Mesenchymal stem cell (in vitro differentiated cells and primary cell): ENCODE data around the gene ABCD1.
"Not testable (repeated sequence)": the region's sequence is repeated elsewhere in the genome, so short reads cannot be mapped to it uniquely, and the experiment has no call there.

Experiments used
- DNase-seq: peaks from one replicate; pipeline ENCODE4 v3.0.0-alpha.2; 2013
- H2AFZ ChIP-seq: one replicate; pipeline ENCODE4 v1.6.1; 2013; ENCODE audit warnings: low read depth, mild to moderate bottlenecking, control low read depth, inconsistent platforms, low read length, moderate library complexity
- H2AK5ac ChIP-seq: 2 replicates; pipeline ENCODE4 v1.6.1; 2013; ENCODE audit warnings: low read length, moderate library complexity, mild to moderate bottlenecking, inconsistent platforms; ENCODE audit not compliant: severe bottlenecking
- H2BK120ac ChIP-seq: one replicate; pipeline ENCODE4 v1.6.1; 2013; ENCODE audit warnings: low read depth, mild to moderate bottlenecking, inconsistent platforms, low read length, moderate library complexity
- H2BK12ac ChIP-seq, 2 experiments: one replicate each; pipeline ENCODE4 v1.6.1; 2013; ENCODE audit warnings: inconsistent platforms in 2 of 2, low read length in 2 of 2, mild to moderate bottlenecking in 2 of 2, moderate library complexity in 2 of 2, control low read depth in 1 of 2
- H2BK15ac ChIP-seq: one replicate; pipeline ENCODE4 v1.6.1; 2013; ENCODE audit warnings: mild to moderate bottlenecking, low read depth, inconsistent platforms; ENCODE audit not compliant: poor library complexity, severe bottlenecking
- H2BK5ac ChIP-seq: 2 replicates; pipeline ENCODE4 v1.6.1; 2013; ENCODE audit warnings: low read depth, mild to moderate bottlenecking, low read length, control low read depth, inconsistent platforms; ENCODE audit not compliant: poor library complexity, severe bottlenecking
- H3K14ac ChIP-seq, 2 experiments: one replicate each; pipeline ENCODE4 v1.6.1; 2013; ENCODE audit warnings: inconsistent platforms in 2 of 2, low read length in 2 of 2, control low read depth in 1 of 2, mild to moderate bottlenecking in 1 of 2, moderate library complexity in 1 of 2
- H3K18ac ChIP-seq, 2 experiments: one replicate each; pipeline ENCODE4 v1.6.1; 2013; ENCODE audit warnings: inconsistent platforms in 2 of 2, low read length in 2 of 2, control low read depth in 1 of 2, low read depth in 1 of 2, mild to moderate bottlenecking in 1 of 2
- H3K23ac ChIP-seq, 2 experiments: one replicate each; pipeline ENCODE4 v1.6.1; 2013; ENCODE audit warnings: inconsistent platforms in 2 of 2, low read length in 2 of 2, mild to moderate bottlenecking in 2 of 2, moderate library complexity in 2 of 2, control low read depth in 1 of 2
- H3K27ac ChIP-seq: 2 replicates; pipeline ENCODE4 v1.5.1; 2013; ENCODE audit warnings: mild to moderate bottlenecking, moderate library complexity, low read length, control low read depth, inconsistent platforms; ENCODE audit not compliant: poor library complexity, severe bottlenecking
- H3K27me3 ChIP-seq, 2 experiments: 2 replicates each; pipeline versions ENCODE4 v1.6.1 to v1.7.0; 2013; ENCODE audit warnings: low read length in 2 of 2, mild to moderate bottlenecking in 2 of 2, moderate library complexity in 2 of 2, control low read depth in 1 of 2, inconsistent platforms in 1 of 2; ENCODE audit not compliant: control insufficient read depth in 1 of 2, insufficient read depth in 1 of 2
- H3K36me3 ChIP-seq, 2 experiments: 2 replicates each; pipeline versions ENCODE4 v1.6.1 to v1.7.0; 2013; ENCODE audit warnings: low read length in 2 of 2, control low read depth in 1 of 2, inconsistent platforms in 1 of 2, low read depth in 1 of 2, mild to moderate bottlenecking in 1 of 2; ENCODE audit not compliant: insufficient read depth in 2 of 2, control insufficient read depth in 1 of 2
- H3K4ac ChIP-seq, 2 experiments: one replicate each; pipeline ENCODE4 v1.6.1; 2013; ENCODE audit warnings: inconsistent platforms in 2 of 2, low read length in 2 of 2, mild to moderate bottlenecking in 2 of 2, moderate library complexity in 2 of 2, control low read depth in 1 of 2, low read depth in 1 of 2
- H3K4me1 ChIP-seq: 2 replicates; pipeline ENCODE4 v1.6.1; 2013; ENCODE audit warnings: low read depth, low read length, control low read depth; ENCODE audit not compliant: control insufficient read depth, insufficient read depth
- H3K4me2 ChIP-seq: 2 replicates; pipeline ENCODE4 v1.6.1; 2013; ENCODE audit warnings: low read length, mild to moderate bottlenecking, inconsistent platforms; ENCODE audit not compliant: poor library complexity, severe bottlenecking
- H3K4me3 ChIP-seq, 2 experiments: 2 replicates each; pipeline versions ENCODE4 v1.5.1 to v1.7.0; 2013; ENCODE audit warnings: low read length in 2 of 2, mild to moderate bottlenecking in 2 of 2, control low read depth in 1 of 2, low read depth in 1 of 2; ENCODE audit not compliant: insufficient read depth in 1 of 2
- H3K79me1 ChIP-seq: replicated peaks from 2 replicates; pipeline ENCODE4 v1.6.1; 2013; ENCODE audit warnings: mild to moderate bottlenecking, control low read depth, low read length, inconsistent platforms; ENCODE audit not compliant: poor library complexity, severe bottlenecking
- H3K9ac ChIP-seq: 2 replicates; pipeline ENCODE4 v1.7.0; 2013; ENCODE audit warnings: mild to moderate bottlenecking, low read length, moderate library complexity
- H3K9me3 ChIP-seq: 2 replicates; pipeline ENCODE4 v1.7.0; 2013; ENCODE audit warnings: mild to moderate bottlenecking, low read length; ENCODE audit not compliant: control insufficient read depth
- H4K8ac ChIP-seq: one replicate; pipeline ENCODE4 v1.6.1; 2013; ENCODE audit warnings: inconsistent platforms, mild to moderate bottlenecking, low read length, moderate library complexity
- H4K91ac ChIP-seq: one replicate; pipeline ENCODE4 v1.6.1; 2013; ENCODE audit warnings: mild to moderate bottlenecking, low read length, inconsistent platforms
- WGBS: methylation state at CpG from one replicate; pipeline ENCODE4 v1.1.7; 2013; ENCODE audit warnings: mixed read lengths; 5-methylcytosine and 5-hydroxymethylcytosine counted together

ABCD1 gene

GRCh38 chrX:153696100-153696499, 28.6 kb upstream of the ABCD1 start:
- H3K14ac ChIP-seq, result no peak overlapping the region
- peaks cover 3% of the 10 kb centered on the region for H3K79me1 ChIP-seq
- no peak overlapping the region for H4K91ac ChIP-seq
- no peak overlapping the region for H3K4me2 ChIP-seq
- no peak overlapping the region for H3K4ac ChIP-seq
- no peak overlapping the region for H3K4me3 ChIP-seq
- no peak overlapping the region for H2BK12ac ChIP-seq
- H2BK15ac ChIP-seq, result no peak overlapping the region
- H2BK5ac ChIP-seq, result no peak overlapping the region
- H3K27me3 ChIP-seq, result peaks cover 0 to 3% of the 10 kb centered on the region in 2 experiments
- no peak overlapping the region for H3K23ac ChIP-seq
- no peaks in the 10 kb centered on the region for H3K9me3 ChIP-seq
- no peak for DNase-seq
- peaks cover 7 to 77% of the 10 kb centered on the region in 2 experiments for H3K36me3 ChIP-seq
- H2AK5ac ChIP-seq, result no peak overlapping the region
- 95% methylated on average over 7 of the region's 15 CpGs for WGBS
- H2BK120ac ChIP-seq, result no peak overlapping the region
- no peak overlapping the region for H3K9ac ChIP-seq
- peaks cover 8% of the 10 kb centered on the region for H3K4me1 ChIP-seq
- no peak overlapping the region for H3K18ac ChIP-seq
- no peak overlapping the region for H2AFZ ChIP-seq
- H3K27ac ChIP-seq, result no peak overlapping the region
- H4K8ac ChIP-seq, result no peak overlapping the region

GRCh38 chrX:153696538-153696937, 28.1 kb upstream of the ABCD1 start:
- not testable (repeated sequence) for H4K8ac ChIP-seq, H2AFZ ChIP-seq, H3K9me3 ChIP-seq, H3K4ac ChIP-seq, H4K91ac ChIP-seq, H2BK120ac ChIP-seq, DNase-seq, H2BK15ac ChIP-seq, H3K79me1 ChIP-seq, H3K18ac ChIP-seq, H3K4me2 ChIP-seq, H3K23ac ChIP-seq, H2BK5ac ChIP-seq, H3K27ac ChIP-seq, H3K4me1 ChIP-seq, H2AK5ac ChIP-seq, H3K14ac ChIP-seq, H2BK12ac ChIP-seq, H3K4me3 ChIP-seq, H3K9ac ChIP-seq, H3K27me3 ChIP-seq
- peaks cover 7 to 78% of the 10 kb centered on the region in 2 experiments for H3K36me3 ChIP-seq
- WGBS, result 92% methylated on average over 10 of the region's 10 CpGs

- WGBS, result 94% methylated on average over 16 of the region's 16 CpGs
- not testable (repeated sequence) for H3K4me1 ChIP-seq, H3K4me3 ChIP-seq, H3K27ac ChIP-seq, H3K23ac ChIP-seq, H2AFZ ChIP-seq, H3K18ac ChIP-seq, H4K91ac ChIP-seq, H3K4me2 ChIP-seq, H3K4ac ChIP-seq, H3K9me3 ChIP-seq, DNase-seq, H3K79me1 ChIP-seq, H2BK120ac ChIP-seq, H2BK5ac ChIP-seq, H3K9ac ChIP-seq, H4K8ac ChIP-seq, H2BK15ac ChIP-seq, H2BK12ac ChIP-seq, H2AK5ac ChIP-seq, H3K14ac ChIP-seq, H3K27me3 ChIP-seq
- H3K36me3 ChIP-seq, result peaks cover 7 to 82% of the 10 kb centered on the region in 2 experiments
Measured at GRCh38 chrX:153696986-153697722, 27.5 kb upstream of the ABCD1 start.

- Histone ChIP-seq H3K4me2 (no peak overlapping the region), H3K4me1 (peaks cover 12% of the 10 kb centered on the region), H3K14ac (no peak overlapping the region), H3K4me3 (no peak overlapping the region), H2AK5ac (no peak overlapping the region), H2BK12ac (no peak overlapping the region), H3K4ac (no peak overlapping the region), H2AFZ (no peak overlapping the region), H4K8ac (no peak overlapping the region), H3K9ac (no peak overlapping the region), H3K18ac (no peak overlapping the region), H3K36me3 (peaks cover 13 to 91% of the 10 kb centered on the region in 2 experiments), H2BK120ac (no peak overlapping the region), H3K9me3 (no peaks in the 10 kb centered on the region), H4K91ac (no peak overlapping the region), H3K27me3 (peaks cover 0 to 3% of the 10 kb centered on the region in 2 experiments), H3K79me1 (peaks cover 6% of the 10 kb centered on the region), H2BK5ac (no peak overlapping the region), H3K27ac (no peak overlapping the region), H3K23ac (no peak overlapping the region), H2BK15ac (no peak overlapping the region)
- WGBS, result 95% methylated on average over 11 of the region's 16 CpGs
- DNase-seq, result no peak
Measured at GRCh38 chrX:153697924-153698865, 26.5 kb upstream of the ABCD1 start.
